Tibial nerve (tissue), 4 donors: ENCODE results near the gene CENPM.

Source experiments
- EP300 ChIP-seq, 2 donors: sonication (generic); formaldehyde crosslinking; IDR thresholded peaks; one replicate each; pipeline ENCODE4 v1.6.1; 2017; ENCODE audit warnings: antibody characterized with exemption in 2 of 2, mild to moderate bottlenecking in 1 of 2
- POLR2A ChIP-seq, 2 donors: fragments of 450-650 bp; IDR thresholded peaks; one replicate each; pipeline ENCODE4 v1.6.1; 2017; ENCODE audit warnings: antibody characterized with exemption in 2 of 2, mild to moderate bottlenecking in 2 of 2, moderate library complexity in 2 of 2
- TF ChIP-seq, protein P1 (sequence below), 5 experiments: fragments of 200-600 bp in 3 of 5; fragments of 450-650 bp in 2 of 5; sonication (generic) in 3 of 5; IDR thresholded peaks; one replicate each; pipeline ENCODE4 v1.5.1; 2016 to 2019; ENCODE audit warnings: antibody characterized with exemption in 5 of 5, mild to moderate bottlenecking in 3 of 5, moderate library complexity in 2 of 5

DNA sequence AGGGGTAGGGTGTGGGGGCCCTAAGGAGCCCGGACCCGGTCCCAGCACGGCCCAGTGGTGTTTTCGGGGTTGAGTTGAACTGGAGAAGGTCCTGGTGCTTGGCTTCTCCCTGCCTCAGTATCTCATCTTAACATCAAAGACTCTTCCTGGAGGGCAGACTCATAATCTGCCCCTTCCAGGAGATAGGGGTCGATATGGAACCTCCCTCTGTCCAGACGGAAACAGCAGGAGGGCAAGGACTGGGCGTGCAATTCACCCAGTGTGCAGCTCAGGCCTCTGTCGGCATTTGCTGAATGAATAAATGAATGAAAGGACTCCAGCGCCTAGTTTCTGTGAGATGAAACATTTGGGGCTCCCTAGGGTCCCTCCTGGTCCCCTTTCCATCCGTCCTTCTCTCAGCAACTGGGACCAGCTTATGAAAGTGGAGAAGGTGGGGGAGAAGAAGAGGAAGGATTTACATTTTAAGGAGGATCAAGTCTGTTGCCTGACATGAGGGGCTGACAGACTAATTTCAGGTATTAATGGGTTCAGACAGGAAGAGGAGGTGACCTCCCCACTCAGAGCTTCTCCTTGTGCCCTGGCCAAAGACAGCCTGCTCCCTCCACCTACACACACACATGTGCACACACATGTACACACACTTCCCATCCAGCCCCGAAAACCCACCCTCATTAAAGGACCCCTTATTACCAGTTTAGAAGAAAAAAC is 31.0 kb downstream of the CENPM start:
- TF ChIP-seq, protein P1, sequence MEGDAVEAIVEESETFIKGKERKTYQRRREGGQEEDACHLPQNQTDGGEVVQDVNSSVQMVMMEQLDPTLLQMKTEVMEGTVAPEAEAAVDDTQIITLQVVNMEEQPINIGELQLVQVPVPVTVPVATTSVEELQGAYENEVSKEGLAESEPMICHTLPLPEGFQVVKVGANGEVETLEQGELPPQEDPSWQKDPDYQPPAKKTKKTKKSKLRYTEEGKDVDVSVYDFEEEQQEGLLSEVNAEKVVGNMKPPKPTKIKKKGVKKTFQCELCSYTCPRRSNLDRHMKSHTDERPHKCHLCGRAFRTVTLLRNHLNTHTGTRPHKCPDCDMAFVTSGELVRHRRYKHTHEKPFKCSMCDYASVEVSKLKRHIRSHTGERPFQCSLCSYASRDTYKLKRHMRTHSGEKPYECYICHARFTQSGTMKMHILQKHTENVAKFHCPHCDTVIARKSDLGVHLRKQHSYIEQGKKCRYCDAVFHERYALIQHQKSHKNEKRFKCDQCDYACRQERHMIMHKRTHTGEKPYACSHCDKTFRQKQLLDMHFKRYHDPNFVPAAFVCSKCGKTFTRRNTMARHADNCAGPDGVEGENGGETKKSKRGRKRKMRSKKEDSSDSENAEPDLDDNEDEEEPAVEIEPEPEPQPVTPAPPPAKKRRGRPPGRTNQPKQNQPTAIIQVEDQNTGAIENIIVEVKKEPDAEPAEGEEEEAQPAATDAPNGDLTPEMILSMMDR (IDR thresholded peaks at IDR 0.05) = no peak
- TF ChIP-seq EP300 (IDR thresholded peaks at IDR 0.05) = no peak
- TF ChIP-seq POLR2A (IDR thresholded peaks at IDR 0.05) = no peak
